DMS 273 (cell line): Measurements from ENCODE around the gene RAB40C.

Experiments used
- DNase-seq: peaks from one replicate; lab custom pipeline; 2025; ENCODE audit not compliant: unreplicated experiment; lab: John Stamatoyannopoulos, UW

Gene RAB40C

DNA sequence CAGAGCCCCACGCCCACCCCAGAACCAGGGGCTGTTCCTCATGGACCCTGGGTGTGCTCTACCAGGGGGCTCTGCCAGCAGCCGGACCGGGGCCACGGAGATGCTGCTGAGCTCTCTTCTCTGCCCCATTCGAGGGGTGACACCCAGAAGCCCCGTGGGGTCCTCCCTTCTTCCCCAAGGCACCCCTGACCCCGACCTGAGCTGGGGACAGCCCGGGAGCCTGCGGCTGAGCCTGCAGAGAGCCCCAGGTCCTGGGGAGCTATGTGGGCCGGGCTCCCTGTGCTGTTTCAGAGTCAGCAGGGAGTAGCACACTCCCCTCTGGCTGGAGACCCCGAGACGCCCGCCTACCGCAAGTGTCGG, 30.9 kb upstream of the RAB40C start:
- DNase-seq: no peak

DNA sequence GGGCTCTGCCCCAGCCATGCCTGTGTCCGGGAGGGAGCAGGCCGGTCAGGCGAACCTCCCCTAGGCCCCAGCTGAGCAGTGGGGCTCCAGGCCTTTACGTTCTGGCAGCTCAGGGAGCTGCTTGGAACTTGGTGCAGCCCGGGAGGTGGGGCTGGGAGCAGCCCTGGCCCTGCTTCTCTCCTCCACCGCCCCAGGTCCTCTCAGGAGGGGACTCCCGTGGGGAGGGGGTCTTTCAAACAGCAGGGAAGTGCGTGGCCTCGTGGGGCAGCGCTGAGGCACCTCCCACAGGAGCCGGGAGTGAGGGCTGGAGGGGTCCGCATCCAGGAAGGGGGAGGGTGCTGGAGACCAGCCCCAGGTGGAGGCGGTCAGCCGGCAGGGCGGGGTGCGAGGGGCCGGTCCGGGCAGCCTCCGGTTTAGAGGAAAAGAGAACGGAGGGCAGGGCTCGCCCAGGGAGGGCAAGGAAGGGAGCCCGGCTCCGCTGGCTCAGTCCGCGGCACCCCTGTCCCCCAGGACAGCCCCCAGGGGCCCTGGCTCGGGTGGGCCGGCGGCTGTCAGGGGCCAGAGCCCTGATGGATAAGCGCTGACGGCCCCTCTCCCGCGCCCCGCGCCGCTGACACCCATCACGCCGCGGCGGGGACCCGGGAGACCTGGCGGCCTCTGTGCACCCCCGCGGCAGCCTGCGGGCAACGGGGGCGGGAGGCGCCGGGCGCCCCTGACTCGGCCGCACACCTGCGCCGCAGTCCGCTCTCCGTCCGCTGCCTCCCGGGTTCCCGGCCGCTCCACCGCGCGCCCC, 30.3 kb upstream of the RAB40C start:
- peak; percentile 56 for DNase-seq

DNA sequence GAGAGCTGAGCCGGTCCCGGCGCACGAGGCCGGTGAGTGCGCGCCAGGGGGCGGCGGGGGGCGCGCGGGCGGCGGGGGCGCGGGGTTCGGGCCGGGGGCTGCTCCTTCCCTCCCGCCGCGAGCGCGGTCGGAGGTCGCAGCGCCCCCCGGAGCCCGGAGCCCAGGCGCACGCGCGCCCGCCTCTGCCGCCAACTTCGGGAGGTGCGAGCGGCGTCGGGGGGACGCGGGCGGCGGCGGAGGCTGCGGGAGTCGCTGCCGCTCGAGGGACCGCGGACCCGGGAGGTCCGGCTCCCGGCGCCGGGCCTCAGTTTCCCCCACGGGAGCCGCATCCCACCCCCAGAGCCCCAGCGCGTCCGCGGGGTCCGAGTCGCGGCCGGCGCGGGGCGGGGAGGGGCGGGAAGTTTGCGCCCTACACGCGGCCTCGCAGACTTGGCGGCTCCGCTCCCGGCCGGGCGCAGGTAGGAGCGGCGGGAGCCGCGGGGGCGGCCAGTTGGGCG, 29.6 kb upstream of the RAB40C start, which contains the start of gene PRR35:
Gene PRR35, plus strand, starts transcription at position 191 of the 497 bp plus-strand sequence. CDS start 2,901 bp downstream, outside the sequence.
- peak; percentile 64 for DNase-seq

DNA sequence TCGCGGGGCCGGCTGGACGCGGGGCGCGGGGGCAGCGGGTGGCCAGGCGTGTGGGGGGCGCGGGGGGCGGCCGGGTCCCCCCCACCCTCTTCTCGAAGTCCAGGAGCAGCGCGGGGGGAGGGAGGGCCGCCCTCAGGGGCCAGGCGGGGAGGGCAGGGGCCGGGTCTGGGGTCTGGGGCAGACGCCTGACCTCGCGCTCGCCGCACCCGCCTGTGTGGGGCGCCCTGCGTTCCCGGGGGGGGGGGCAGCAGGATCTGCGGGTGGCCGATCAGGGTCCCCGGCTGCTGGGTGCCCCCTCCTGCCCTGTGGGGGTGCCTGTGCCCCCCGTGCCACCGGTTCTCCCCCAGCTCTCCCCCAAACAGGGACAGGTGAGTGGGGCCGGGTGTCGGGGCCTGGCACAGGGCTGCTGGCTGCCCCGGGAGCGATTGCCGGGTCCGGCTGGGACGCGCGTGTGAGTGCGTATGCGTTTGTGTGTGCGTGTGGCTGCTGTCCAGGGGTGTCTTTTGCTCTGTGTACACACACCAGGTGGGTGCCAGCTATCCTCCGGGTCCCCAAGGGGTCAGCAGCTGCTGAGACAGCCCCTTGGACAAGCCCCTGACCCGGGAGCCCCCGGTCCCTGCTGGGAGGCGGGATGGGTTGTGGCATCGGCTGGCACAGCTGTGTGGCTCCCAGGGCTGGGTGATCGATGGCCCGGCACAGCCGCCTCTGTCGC, 29.0 kb upstream of the RAB40C start:
- DNase-seq: no peak

DNA sequence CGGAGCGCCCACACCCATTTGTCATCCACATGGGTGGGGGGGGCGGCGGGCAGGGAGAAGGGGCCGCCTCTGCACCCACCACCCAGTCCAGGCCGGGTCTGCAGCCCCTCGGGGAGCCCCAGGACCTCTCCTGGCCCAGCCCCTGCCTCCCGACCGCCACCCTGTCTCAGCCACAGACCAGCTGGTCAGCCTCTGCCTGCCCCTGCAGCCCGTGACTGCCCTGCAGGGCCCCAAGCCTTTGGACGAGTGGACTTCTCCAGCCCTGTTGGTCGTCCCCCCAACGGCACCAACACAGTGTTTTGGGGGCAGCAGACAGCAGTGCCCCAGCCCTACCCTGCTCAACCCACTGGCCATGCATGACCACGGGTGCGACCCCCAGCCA, 28.5 kb upstream of the RAB40C start:
- no peak for DNase-seq

DNA sequence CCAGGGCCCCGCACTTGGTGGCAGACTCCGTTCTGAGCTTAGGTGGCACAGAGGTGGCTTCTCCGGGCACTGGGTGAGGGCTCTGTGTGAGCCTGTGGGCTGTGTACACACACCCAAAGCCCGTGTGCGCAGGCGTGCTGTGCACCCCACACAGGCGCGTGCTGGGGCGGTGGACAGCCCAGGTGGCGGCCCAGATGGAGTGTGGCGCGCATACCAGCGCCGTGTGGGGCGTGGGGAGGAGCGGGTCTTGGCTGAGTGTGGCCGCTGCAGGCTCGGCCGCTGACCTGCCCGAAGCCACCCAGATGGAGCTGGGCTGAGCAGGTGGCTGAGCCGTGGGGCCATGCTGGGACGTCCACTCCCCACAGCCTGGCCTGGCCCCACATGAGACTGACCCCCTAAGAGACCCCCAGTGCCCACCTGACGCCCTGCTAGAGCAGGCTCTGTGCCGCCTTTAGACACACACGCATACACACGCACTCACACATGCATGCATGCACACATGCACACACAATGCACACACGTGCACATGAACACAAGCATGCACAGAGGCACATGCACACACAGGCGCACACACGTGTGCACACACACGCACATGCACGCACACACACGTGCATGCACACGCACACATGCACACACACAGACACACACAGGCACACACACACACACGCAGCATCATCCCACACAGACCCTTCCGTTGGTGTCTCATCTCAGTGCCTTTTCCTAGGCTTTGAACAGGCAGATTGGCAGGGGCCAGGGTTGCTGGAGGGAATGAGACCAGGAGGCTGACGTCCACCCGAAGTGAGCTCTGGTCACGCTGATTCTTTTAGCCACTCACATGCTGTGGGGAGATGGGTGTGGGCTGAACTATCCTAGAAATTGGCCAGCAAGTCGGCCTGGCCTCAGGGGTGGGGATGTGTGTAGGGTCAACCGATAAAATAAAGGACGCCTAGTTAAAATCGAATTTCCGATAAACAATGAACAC, 27.6 kb upstream of the RAB40C start:
- DNase-seq: peak; percentile 32

DNA sequence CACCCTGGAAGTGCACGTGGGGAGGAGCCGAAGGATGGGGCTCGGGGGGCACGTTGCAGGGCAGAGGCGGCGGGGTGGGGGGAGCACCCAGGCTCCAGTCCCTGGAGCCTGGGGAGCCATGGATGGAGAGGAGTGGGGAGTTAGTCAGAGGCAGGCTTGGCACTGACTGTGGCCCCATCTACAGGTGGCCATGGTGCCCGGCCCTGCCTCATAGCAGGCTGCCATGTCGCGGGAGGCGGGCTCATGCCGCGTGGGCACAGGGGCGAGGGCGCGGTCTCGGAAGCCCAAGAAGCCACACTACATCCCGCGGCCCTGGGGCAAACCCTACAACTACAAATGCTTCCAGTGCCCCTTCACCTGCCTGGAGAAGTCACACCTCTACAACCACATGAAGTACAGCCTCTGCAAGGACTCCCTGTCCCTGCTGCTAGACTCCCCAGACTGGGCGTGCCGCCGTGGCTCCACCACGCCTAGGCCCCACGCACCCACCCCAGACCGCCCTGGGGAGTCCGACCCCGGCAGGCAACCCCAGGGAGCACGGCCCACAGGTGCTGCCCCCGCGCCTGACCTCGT, 26.7 kb upstream of the RAB40C start:
- DNase-seq: peak; percentile 33

DNA sequence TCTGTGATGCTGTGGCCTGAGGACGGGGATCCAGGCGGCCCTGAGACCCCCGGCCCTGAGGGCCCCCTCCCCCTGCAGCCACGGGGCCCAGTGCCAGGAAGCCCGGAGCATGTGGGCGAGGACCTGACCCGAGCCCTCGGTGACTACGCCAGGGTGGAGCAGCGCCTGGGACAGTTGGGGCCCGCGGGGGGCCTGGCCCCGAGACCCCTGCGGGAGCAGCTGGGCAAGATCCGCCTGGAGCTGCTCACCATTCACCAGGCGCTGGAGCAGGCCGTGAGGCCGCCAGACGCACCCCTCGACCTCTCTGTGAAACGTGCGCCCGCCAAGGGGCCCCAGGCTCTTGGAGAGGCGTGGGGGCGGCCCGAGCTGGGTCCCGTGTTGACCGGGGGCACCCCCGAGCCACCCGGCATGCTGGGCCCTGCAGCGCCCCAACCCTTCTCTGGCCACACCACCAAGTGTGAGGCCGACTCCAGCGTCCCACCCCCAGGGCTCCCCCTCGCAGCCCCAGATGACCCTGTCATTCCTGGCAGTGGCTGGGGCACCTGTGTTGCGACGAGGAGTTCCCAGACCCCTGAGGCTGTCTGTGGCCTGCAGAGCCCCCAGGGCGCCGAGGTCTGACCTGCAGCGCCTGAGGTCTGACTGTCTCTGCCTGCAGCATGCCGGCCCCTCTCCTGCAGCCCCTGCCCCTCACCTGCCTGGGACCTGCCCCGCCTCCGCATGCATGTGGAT, 25.0 kb upstream of the RAB40C start:
- DNase-seq: no peak

DNA sequence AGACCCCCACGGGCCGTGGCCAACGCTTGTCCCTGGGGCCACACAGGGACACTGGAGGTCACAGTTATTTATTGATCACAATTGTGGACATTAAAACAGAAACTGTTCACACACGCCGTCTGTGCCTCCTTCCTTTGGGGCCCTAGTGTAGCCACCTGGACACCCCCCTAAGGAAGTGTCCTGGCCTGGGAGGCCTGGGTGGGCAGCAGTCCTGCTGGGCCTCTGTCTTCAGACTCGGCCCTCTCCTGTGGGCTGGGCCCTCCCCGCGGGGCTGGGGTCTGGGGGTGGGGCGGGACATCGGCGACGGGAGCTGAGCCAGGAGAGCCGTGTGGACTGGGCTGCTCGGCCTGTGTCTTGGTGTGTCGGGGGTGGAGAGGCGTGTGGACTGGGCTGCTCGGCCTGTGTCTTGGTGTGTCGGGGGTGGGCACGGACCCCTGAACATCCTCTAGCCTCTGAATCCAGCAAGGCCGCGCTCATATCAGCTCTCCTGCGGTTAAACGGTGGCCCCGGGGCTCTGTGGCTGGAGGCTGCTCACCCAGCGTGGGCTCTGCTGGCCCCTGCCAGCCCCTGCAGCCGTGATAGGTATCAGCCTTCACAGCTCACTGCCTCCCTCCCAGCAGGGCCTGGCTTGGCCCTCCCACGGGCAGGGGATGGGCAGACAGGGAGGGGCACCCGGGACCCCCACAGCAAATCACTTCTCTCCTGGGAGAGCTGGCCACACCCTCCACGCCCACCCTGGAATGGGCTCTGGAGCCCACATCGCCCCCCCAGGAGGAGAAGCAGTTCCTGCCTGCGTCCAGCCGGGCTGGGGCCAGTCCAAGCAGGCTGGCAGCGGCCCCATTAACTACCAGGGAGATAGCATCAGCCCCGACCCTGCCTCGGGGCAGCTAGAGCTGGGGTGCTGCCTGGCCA, 24.2 kb upstream of the RAB40C start:
- DNase-seq: no peak

DNA sequence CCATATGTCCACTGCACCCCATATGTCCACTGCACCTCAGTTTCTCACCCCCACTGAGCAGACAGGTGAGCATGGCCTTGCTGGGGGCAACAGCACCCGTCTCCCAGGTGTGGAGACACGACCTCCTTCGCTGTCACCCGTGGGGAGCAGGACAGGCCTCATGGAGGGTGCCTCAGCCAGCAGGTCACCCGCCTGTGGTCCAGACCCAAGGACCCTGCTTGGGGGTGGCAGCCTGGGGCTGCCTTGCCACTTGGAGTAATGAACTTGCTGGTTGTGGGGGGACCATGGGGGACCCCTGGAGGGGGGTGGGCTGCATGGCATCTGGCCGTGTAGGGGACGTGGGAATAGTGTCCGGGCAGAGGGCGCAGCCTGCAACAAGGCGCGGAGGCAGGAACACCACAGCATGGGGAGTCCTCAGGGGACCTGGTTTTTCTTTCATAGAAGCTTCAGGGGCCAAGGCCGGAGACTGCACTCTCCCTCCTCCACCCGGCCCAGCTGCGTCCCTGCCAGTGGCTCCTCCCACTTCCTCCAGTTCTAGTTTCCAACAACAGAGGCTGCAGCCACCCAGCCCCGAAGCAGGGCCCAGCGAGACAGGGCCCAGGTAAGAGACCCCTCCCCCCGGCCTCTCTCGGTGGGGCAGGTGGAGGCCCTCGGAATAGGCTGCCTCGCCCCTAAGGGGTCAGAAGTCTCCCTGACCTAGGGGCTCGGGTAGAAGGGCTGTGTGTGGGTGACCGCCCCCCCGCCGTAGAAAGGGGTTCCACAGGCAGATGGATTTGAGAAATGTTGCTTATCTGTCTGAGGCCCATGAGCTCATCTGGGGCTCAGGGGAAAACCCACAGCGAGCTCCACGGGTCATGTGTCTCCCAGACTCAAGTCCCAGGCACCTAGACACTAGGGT, 23.1 kb upstream of the RAB40C start, which contains the start of gene NHLRC4:
Gene NHLRC4, plus strand, starts transcription at position 531 of the 898 bp plus-strand sequence. CDS start 1,043 bp downstream, outside the sequence.
- DNase-seq: peak; percentile 73

DNA sequence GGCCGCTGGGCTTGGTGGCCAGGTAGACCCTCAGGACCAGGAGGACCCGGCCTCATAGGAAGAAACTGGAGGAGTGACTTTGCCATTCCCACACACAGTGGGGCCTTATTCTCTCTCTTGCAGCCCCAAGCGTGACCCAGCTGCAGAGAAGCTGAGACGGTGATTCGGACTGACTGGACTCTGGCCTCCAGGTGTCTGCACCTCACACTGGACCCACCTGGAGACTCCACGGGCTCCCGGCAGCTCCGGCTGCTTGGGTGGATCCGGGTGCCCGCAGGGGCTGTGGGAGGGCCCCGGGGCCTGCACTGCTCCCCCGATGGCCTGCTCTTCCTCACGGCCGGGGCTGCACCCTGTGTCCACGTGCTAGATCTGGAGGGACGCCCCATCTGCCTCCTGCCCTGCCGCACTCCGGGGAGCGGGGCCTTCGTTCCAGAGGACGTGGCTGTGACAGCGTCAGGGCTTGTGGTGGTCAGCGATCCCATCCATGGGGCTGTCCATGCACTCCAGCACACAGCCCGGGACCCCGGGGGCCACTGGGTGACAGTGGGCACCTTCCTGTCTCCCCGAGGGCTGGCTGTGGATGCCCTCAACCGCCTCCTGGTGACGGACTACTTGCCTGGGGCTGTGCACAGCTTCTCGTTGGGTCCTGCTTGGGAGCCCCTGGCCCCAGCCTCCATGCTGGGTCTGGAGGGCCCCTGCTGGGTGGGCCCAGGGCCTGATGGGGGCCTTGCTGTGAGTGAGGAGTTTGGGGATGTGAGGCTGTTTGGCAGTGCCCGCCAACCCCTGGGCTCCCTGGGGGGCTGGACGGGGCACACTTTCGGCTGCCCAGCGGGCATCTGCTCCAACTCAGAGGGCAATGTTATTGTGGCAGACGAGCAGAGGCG, 22.3 kb upstream of the RAB40C start:
- no peak for DNase-seq

DNA sequence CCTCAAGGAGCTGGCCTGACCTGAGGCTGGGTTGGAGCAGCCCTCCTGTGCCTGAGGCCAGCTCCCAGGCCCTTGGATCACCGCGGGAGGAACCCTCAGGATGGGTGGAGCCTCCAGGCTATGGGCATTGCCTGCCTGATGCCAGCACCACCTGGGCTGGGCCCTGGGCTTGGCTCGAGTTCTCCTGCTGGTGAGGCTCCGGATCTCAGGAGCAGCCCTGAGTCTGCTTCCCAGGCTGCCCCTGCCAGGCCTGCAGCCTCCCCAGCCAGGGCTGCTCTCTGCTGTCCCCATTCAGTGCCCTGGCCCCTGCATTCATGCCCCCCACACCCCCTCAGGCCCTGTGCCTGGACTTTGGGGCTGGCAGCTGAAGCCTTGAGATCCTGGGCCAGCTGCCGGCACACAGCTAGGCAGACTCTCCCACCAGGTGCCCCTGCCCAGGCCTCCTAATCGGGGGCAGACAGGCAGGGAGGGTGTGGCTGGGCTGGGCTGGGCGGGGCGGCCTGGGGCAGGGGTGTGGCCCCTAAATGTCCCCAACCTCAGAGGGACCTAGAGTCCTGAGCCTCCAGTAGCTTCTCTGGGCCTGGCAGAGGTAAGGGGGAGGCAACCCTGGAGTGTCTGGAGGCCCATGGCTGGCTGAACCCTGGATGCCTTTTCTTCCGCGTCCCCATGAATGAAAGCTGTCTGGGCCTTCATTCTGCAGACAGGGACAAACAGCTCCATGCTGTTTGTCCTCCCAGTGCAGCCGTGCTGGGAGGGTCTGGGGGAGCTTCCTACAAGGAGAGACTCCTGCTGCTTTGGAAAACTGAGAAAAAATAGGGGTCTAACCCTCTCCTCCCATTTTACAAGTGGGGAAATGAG, 21.2 kb upstream of the RAB40C start:
- DNase-seq: peak; percentile 59

DNA sequence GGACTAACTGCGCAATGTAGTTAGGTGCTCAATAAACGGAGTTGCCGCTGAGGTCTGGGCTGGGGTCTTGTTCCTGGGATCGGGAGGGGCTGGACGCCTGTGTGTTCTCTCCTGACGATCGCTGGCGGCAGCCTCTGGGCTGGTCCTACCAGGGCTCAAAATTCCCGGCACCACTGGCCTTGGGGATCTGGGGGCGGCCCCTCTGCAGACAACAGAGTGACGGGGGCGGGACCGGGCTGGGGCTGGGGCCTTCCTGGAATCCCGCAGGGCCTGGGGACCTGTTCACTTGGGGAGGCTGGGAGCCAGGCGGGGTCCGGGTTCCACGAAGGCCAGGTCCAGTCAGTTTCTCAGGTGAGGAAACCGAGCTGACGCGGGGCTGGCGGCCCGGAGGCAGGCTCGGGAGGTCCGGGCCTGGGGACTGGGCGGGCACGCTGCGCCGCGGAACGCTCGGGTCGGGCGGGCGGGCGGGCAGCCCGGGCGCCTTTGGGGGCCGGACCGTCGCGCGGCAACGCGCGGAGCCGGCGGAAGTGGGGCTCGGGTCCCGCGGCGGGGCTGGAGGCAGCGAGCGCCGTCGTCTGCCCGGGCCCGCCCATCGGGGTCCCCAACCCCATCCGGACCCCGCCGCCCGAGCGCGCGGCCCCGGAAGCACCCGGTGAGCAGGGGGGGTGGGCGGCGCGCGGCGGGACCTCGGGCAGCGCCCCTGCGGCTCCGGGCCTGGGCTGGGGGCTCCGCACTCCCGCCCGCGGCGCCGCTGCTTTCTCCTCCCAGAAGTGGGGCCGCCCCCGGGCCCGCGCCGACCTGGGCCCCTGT, 20.2 kb upstream of the RAB40C start, which contains the start of gene PIGQ:
Gene PIGQ, plus strand, starts transcription at position 524 of the 810 bp plus-strand sequence. CDS start 4,107 bp downstream, outside the sequence.
- peak; percentile 86 for DNase-seq

DNA sequence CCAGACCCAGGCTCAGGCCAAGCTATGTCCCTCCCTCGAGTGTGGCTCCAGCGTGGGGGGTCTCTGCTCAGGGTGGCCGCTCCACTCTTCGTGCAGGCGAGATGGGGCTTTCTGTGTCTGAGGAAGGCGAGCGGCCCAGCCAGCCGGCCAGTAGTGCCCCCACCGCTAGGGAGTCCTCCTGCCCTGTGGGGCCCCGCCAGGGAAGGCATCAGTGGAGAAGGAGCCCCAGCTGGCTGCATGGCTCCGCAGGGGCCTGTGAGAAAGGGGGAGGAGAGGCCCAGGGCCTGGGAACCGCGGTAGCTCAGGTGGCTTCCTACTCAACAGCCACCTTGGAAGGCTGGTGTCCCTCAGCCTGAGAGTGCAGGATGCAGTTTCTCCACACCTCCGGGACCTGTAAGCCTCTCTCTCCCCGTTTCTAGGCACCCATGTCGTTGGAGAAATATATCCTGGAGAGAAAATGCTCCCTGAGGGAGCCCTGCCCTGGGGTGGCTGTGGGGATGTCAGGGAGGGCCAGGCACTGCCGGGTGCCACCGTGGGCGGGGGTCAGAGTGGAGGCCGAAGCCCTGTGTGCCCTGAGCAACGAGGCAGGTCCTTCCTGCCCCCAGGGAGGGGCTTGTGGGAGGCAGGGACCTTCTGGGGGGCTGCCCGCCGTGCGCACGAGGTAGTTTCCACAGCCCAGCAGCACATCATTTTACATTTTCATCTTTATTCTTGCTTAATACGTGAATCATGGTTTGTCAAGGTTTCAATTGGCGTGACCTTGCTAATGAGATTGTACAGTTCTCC, 16.8 kb upstream of the RAB40C start:
- DNase-seq: no peak
